ES-I3 (cell line): ENCODE measurements around the gene MB21D2.
"Not testable (repeated sequence)": the region's sequence is repeated elsewhere in the genome, so short reads cannot be mapped to it uniquely, and the experiment has no call there.

Source experiments
- H3K36me3 ChIP-seq: 2 replicates; pipeline ENCODE4 v1.6.1; 2013; ENCODE audit warnings: mild to moderate bottlenecking, low read length, control low read depth, moderate library complexity; ENCODE audit not compliant: insufficient read depth
- H3K4me1 ChIP-seq: 2 replicates; pipeline ENCODE4 v1.6.1; 2013; ENCODE audit warnings: mild to moderate bottlenecking, control low read depth, low read length; ENCODE audit not compliant: insufficient read depth
- H3K9ac ChIP-seq: 2 replicates; pipeline ENCODE4 v1.6.1; 2013; ENCODE audit warnings: low read depth, mild to moderate bottlenecking, low read length, moderate library complexity
- H3K9me3 ChIP-seq: 2 replicates; pipeline ENCODE4 v1.6.1; 2013; ENCODE audit warnings: mild to moderate bottlenecking, low read length, moderate library complexity; ENCODE audit not compliant: control insufficient read depth, insufficient read depth

MB21D2 gene

GRCh38 chr3:192818126-192818525 lies 99.5 kb downstream of the MB21D2 start:
- Histone ChIP-seq H3K9ac (no peak overlapping the region), H3K36me3 (no peaks in the 10 kb centered on the region), H3K9me3 (no peaks in the 10 kb centered on the region), H3K4me1 (peaks cover 46% of the 10 kb centered on the region)

DNA sequence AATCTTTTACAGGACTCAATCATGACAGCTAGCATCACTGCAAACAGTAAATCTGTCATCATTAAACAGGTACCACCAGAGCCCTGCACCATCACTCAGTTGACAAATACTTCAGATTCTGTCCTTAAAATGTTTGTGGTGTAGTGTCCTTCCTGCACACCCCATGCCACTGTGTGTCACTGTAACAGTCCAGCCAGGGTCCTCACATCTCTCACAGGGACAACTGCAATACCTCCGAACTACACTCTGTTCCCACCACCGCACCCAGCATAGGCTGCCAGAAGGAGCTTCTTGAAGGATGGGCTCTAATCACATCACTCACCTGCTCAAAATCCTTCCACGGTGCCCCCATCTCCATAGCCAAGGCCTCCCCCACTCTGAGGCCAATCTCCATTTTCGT lies 100.2 kb downstream of the MB21D2 start:
- Histone ChIP-seq H3K9ac (no peak overlapping the region), H3K36me3 (no peaks in the 10 kb centered on the region), H3K4me1 (peaks cover 42% of the 10 kb centered on the region), H3K9me3 (no peaks in the 10 kb centered on the region)

DNA sequence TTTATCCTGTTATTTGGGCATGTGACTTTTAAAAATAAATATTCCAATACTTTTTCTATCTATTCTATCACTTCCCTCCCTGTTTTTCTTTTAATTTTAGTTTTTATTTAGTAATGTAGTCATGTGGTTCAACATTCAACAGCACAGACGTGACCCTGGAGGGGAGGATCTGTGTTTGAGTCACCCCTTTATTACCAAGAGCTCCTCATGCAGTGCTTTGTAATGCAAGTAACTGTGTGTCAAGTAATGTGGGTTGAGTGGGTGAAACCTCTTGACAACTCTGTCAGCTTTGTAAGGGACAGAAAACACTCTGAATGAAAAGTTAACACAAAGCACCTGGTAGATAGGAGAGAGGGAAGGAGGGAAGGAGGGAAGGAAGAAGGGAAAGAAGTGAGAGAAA lies 100.6 kb downstream of the MB21D2 start:
- Histone ChIP-seq H3K9me3 (no peaks in the 10 kb centered on the region), H3K4me1 (peaks cover 41% of the 10 kb centered on the region), H3K36me3 (no peaks in the 10 kb centered on the region), H3K9ac (no peak overlapping the region)

GRCh38 chr3:192816351-192816750 lies 101.3 kb downstream of the MB21D2 start:
- H3K9ac ChIP-seq: no peak overlapping the region
- H3K36me3 ChIP-seq: no peaks in the 10 kb centered on the region
- peaks cover 41% of the 10 kb centered on the region for H3K4me1 ChIP-seq
- no peaks in the 10 kb centered on the region for H3K9me3 ChIP-seq

- Histone ChIP-seq H3K4me1 (peaks cover 17% of the 10 kb centered on the region), H3K36me3 (no peaks in the 10 kb centered on the region), H3K9me3 (no peaks in the 10 kb centered on the region)
Observed at GRCh38 chr3:192812743-192813383, 104.8 kb downstream of the MB21D2 start.

GRCh38 chr3:192805711-192806110 lies 111.9 kb downstream of the MB21D2 start:
- no peaks in the 10 kb centered on the region for H3K36me3 ChIP-seq
- no peak overlapping the region for H3K9ac ChIP-seq
- H3K9me3 ChIP-seq: no peaks in the 10 kb centered on the region
- H3K4me1 ChIP-seq: no peaks in the 10 kb centered on the region

More at GRCh38 chr3:192812743-192813383, 104.8 kb downstream of the MB21D2 start:
- no peak overlapping the region for H3K9ac ChIP-seq

DNA sequence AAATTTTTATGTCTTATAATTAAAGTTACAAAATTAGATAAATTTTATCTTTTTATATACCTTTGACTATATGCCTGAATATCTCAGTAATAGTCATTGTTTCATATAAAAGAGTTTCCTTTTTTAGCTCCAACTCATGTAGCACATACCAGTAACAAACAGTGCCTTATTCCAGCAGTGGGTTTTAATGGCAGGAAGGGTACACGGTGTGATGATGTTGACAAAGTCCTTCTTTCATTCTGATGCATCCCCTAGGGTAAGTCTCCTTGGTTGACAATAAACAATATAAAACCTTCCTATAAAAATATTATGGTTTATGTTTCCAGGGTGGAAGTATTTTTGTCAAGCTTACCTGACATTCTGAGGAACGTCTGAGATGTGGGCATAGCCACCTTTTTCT lies 113.2 kb downstream of the MB21D2 start:
- Histone ChIP-seq H3K4me1 (no peaks in the 10 kb centered on the region), H3K9me3 (no peaks in the 10 kb centered on the region), H3K36me3 (no peaks in the 10 kb centered on the region; the same call in 1 of the 2 replicates), H3K9ac (no peak overlapping the region)

GRCh38 chr3:192802957-192803899 lies 114.4 kb downstream of the MB21D2 start:
- Histone ChIP-seq H3K9ac (no peak overlapping the region), H3K4me1 (no peaks in the 10 kb centered on the region), H3K9me3 (no peaks in the 10 kb centered on the region), H3K36me3 (no peaks in the 10 kb centered on the region; the same call in 1 of the 2 replicates)

DNA sequence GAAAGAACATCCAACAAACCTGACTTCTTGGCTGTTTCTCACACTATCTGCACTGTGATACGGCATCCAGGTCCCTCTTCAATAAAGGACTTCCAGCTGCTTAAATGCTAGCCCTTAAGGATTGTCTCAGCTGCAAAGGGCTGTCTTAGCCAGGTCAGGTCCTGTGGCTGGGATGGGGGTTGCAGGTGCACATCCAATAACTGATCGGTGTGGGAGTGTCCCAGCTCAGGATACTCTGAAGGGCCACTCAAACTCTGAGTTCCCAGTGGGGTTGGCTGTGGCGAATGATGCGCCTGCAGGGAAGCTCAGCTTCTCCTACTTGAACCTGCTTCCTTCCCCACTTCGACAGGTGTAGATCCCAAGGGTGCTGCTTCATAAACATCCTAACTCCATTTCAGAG lies 115.7 kb downstream of the MB21D2 start:
- Histone ChIP-seq H3K36me3 (no peaks in the 10 kb centered on the region; the same call in 1 of the 2 replicates), H3K9me3 (no peaks in the 10 kb centered on the region), H3K9ac (no peak overlapping the region), H3K4me1 (no peaks in the 10 kb centered on the region)

DNA sequence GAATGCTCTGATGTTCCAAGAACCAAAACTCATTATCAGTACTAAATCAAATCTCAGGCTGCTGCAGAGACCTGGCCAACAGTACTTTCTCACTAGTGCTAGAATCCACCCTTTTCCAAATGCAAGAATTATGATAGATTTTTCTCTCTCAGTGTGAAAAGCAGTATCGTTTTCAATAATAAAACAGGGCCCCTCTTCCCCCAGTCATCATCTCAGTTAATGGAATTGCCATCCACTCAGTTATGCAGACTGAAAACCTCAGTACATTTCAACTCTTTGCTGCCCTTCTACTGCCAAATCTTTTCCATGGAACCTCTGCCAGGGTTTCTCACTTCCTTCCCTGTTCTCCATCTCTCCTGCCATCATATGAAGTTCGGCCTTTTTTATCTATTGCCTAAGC lies 117.9 kb downstream of the MB21D2 start:
- Histone ChIP-seq H3K36me3 (no peaks in the 10 kb centered on the region; the same call in 1 of the 2 replicates), H3K9me3 (no peaks in the 10 kb centered on the region), H3K9ac (no peak overlapping the region)

GRCh38 chr3:192795021-192795420 lies 122.6 kb downstream of the MB21D2 start:
- Histone ChIP-seq H3K4me1 (no peaks in the 10 kb centered on the region), H3K36me3 (no peaks in the 10 kb centered on the region; the same call in 1 of the 2 replicates), H3K9ac (no peak overlapping the region), H3K9me3 (no peaks in the 10 kb centered on the region)

More for the DNA sequence above, 117.9 kb downstream of the MB21D2 start:
- H3K4me1 ChIP-seq: no peaks in the 10 kb centered on the region

GRCh38 chr3:192794216-192794615 lies 123.4 kb downstream of the MB21D2 start:
- no peak overlapping the region for H3K9ac ChIP-seq
- H3K36me3 ChIP-seq: no peaks in the 10 kb centered on the region; the same call in 1 of the 2 replicates
- no peaks in the 10 kb centered on the region for H3K9me3 ChIP-seq
- no peaks in the 10 kb centered on the region for H3K4me1 ChIP-seq

DNA sequence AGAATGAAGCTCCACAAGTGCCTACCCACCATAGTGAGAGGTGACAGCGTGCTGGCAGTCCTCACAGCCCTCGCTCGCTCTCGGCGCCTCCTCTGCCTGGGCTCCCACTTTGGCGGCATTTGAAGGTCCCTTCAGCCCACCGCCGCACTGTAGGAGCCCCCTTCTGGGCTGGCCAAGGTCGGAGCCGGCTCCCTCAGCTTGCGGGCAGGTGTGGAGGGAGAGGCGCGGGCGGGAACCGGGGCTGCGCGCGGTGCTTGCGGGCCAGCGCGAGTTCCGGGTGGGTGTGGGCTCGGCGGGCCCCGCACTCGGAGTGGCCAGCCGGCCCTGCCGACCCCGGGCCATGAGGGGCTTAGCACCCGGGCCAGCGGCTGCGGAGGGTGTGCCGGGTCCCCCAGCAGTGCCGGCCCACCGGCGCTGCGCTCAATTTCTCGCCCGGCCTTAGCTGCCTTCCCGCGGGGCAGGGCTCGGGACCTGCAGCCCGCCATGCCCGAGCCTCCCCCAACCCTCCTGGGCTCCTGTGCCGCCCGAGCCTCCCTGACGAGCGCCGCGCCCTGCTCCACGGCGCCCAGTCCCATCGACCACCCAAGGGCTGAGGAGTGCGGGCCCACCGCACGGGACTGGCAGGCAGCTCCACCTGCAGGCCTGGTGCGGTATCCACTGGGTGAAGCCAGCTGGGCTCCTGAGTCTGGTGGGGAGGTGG lies 128.7 kb downstream of the MB21D2 start:
- H3K4me1 ChIP-seq, H3K36me3 ChIP-seq, H3K9me3 ChIP-seq, H3K9ac ChIP-seq: not testable (repeated sequence)

DNA sequence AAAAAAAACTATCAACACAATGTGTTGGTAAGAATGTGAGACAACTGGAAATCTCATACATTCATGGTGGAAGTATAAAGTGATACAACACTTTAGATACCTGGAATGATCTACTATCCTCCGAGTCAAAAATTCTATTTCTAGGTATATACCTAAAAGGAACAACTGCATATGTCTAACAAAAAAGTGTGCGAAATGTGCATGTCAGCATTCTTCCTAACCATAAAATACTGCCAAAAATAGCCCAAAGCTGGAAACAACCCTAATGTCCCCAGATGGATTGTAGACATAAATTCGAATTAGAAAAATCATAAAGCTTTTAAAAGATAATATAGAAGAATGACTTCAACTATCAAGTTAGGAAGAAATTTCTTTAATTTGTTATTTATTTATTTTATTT lies 139.1 kb downstream of the MB21D2 start:
- Histone ChIP-seq H3K9ac (no peak overlapping the region), H3K9me3 (no peaks in the 10 kb centered on the region; the same call in none of the 2 replicates), H3K36me3 (no peaks in the 10 kb centered on the region), H3K4me1 (no peaks in the 10 kb centered on the region)
